Measurements from ENCODE around the gene IQSEC2.

IQSEC2 gene

DNA sequence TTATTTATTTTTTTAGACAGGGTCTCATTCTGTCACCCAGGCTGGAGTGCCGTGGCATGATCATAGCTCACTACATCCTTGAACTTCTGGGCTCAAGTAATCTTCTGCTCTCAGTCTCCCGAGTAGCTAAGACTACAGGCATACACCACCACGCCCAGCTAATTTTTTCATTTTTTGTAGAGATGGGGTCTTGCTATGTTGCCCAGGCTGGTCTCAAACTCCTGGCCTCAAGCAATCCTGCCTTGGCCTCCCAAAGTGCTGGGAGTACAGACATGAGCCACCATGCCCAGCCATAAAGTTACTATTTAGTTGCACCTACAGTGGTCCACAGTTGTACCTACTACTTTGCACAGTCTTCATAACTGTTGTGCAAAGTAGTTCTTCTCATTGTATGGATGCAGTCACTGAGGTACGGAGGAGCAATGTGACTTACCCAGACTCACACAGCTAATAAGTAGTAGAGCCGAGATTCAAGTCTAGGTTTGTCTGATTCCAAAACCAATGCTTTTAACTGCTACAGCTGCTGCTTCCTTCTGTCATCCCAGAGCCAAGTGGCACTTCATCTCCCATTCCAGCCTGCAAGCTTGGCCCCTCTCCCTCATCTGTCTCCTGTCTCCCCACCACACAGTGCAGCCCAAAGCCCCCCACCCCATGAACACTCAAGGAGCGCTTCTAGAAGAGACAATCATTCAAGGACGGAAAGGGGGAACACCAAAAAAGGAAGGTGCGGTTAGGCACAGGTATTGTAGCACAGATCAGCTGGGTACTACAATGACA, 24.0 kb upstream of the IQSEC2 start:
- DNase-seq, result no peak

DNA sequence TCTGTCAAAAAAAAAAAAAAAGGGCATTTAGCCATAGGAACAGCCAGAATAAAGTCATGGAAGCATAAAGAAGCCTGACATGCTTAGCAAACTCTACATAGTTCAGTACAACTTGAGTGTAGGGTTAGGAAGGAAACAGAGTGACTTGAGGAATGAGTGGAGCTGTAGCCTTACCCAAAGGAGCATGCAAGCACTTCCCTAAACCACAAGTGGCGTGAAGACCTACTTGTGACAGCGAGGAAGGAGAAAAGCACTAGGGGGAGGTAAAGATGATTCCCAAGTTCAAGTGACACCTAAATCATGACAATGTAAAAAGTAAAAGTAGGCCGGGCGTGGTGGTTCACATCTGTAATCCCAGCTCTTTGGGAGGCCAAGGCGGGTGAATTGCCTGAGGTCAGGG, 21.8 kb upstream of the IQSEC2 start:
- no peak for DNase-seq

DNA sequence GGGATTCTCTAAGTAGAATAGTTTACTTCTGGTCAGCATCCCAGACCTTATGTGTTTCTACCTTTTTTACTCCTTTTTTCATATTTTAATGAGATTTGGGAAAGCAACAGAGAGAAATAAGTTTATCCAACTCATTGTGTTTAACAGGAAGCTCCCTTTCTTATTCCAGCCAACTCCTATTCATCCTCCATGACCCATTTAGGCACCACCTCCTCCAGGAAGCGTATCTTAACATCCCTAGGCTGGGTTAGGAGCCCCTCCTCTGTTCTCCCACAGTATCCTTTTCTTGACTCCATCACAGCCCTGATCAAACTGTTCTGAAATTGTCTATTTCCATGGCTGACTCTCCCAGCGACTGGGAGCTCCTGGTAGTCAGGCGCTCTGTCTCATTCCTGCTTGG, 18.8 kb upstream of the IQSEC2 start:
- no peak for DNase-seq

DNA sequence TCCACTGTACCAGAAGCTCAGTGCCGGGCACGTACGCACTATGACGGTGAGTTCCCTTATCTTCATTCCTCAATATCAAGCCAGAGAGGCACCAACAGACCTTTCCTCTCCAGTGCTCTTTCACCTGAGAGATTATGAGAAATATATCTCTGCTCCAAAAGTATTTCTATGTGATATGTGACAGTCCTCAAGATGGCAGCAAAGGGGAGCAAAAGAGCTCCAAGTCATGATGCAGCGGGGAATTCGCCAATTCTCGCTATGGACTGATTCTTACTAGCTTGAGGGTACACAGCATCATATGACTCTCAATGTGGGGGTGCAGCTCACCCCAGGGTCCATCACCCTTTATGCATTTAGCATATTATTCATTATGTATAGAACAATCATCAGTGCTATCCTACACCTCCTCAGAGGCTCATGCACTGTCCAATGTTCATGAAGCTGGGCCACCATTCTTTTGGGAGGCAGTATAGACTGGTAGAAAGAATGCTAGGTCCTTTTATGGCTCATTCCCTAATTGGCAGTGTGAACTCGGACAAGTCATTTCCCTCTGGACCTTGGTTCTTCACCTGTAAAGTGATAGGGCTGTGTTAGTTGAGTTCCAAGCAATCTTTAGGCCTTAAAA, 12.8 kb upstream of the IQSEC2 start:
- DNase-seq, result no peak

DNA sequence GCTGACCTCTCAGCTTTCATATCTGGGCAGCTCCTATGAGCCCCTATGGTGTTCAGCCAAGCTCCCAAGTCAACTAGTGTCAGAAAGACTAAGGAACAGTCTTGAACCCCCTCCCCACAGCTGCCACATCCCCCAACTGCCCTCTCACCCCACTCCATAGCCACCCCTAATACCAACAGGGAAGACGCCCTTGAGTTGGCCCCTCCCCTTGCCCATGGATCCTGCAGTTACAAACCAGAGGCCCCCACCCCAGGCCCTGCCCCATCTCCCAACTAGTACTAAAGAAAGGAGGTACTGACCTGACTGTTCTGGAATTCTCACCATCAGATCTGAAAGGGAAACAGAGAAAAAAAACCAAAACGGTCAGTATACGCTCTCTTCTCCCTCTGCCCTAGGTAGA, 10.2 kb upstream of the IQSEC2 start:
- no peak for DNase-seq

DNA sequence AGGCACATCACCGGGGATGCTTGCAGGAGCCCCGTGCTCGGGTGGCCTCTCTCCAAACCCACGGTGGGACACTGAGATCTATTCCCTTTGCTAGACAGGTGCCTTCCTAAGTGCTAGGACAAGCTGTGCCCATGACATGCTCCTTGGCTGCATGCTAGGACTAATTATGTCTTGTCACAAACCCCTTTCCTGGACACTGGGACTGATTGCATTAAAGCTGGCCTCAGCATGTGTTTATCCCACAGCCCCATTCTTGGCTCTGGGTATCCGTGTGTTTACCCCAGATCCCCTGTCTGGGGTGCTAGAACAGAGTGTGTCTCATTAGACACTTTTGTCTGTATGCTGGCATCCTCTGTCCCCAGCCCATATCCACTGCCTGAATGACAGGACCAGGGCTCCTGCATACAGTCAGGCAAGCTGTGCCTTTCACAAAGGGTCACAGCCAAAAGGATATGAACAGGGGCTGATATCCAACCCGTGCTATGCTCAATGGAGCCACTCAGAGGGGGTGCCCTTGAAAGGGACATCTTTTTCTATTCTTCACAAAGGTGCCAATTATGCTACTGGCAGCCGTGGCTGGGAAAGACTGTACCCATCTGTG, 9.2 kb upstream of the IQSEC2 start:
- DNase-seq, result no peak

DNA sequence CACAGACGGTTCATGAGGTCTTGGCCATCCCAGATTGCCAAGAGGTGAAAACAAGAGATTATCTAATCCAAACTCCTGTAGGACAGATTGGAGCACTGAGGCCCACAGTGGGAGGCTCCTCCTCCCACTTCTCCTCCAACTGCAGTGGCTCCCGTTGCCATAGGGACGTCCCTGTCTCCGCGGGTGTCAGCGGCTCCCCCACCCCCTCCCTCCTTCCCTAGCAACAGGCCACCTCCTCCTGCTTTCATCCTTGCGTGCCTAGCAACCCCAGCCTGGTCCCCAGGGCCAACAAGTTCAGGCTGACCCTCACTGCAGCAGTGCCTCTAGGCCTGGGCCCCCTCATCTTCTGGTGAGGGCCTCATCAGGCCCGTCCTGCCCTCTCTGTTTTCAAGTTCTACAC, 6.8 kb upstream of the IQSEC2 start:
- no peak for DNase-seq

DNA sequence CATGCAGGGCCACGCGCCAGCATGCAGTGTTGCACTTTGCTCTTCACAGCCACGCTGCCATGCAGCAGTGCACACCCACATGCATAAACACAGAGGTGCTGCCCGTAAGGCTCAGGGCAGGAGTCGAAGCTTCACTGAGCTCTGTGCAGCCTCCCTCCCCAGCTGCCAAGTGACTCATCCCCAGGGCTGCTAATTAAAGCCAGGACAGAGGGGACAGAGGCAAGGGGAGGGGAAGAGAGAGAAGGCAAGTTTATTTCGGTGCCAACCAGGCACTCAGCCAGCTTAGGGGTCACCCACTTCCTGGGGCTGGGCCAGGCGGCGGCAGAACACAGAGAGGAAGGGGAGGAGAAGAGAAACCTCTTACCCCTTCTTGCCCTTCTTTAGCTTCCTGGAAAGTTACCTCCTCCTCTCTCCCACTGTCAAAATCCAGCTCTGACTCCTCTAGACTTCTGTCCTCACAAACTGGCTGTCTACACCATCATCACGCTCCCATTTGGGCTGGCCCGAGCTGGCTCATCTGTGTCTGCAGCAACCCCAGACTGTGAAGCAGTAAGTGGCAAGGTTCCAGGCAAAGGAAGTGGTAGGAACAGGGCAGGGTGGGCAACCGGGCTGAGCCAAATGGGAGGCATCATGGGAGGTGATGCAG, 6.2 kb upstream of the IQSEC2 start:
- peak; percentile 48 for DNase-seq

DNA sequence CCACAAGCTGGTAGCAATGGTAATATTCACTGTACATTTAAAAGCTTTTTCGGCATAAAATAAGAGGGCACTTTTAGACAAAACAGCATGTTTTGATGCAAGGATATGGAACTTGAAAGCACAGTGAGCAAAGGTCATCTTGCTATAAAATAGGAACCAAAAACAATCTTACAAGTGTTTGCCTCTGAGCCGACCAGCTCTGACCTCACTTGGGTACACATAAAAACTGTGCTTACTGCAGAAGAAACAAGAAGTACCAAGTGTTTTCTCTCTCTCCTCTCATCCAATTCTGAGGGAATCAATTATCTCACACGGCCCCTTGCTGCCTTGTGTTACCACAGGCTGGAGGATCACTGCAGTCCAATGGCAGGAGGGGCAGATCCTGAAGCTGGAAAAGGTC, 4.8 kb upstream of the IQSEC2 start:
- DNase-seq, result no peak

DNA sequence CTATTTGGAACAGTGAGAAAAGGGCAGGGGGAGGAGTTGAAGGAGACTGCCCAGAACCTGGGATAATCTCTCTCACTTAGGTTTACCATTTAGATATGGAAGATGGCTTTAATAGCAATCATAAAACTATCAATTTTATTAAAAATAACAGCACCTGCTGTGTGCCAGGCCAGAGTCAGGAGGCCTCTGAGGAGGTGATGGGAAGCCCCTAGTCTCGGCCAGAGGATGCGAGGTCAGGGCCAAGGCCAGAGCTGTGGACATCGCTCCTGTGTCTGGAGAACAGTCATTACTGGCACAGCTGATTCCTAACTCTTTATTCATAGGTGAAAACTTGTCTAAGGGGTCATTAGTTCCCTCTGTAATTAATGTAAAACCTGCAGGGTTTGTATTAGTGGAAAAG, 4.2 kb upstream of the IQSEC2 start:
- no peak for DNase-seq

DNA sequence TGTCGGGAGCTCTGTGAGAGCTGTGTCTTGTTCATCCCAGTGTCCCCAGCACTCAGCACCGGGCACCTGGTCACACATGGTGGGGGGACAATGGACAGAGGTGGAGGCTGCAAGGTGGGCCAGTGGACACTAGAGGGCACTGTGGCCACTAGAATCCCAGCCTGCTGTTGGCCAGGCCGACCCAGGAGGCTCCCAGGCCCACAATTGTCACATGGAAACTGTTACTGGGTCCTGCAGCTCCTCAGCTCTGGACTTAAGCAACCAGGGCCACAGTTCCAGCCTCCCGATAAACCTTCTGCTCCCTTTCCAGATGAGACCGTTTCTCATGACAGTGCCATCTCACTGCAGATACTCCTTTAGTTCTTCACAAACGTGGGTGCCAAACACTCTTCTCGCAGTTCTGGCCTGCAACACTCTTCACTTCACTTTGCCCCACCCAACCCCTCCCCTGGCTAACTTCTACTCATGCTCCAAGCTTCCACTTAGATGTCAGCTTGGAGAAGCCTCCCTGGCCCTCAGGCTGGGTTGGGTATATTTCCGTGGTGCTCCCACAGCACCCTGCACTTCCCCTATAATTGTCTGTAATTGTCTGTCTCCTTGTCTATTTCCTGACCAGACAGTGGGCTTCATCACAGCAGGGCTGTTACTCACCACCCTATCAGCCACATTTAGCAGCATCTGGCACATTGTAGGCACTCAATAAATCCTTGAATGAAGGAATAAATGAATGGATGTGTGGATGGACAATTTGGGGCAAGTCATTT, 3.5 kb upstream of the IQSEC2 start:
- DNase-seq, result no peak

DNA sequence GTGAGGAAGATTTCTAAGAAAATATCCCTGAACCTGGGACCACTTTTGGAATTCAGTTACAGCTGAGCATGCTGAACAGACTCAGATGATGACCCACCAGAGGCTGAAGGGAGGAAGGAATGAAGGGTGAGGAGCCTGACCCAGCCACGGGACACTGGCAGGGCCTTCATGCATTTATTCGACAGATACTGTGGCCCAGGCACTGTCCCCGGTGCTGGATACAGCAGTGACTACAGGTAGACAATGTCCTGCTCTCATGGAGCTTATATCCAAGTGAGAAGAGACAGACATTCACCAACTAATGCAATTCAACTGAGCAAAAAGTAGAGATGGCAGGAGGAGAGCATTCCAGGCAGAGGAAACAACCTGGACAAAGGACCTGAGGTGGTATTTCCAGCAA, 2.2 kb upstream of the IQSEC2 start:
- DNase-seq, result no peak

DNA sequence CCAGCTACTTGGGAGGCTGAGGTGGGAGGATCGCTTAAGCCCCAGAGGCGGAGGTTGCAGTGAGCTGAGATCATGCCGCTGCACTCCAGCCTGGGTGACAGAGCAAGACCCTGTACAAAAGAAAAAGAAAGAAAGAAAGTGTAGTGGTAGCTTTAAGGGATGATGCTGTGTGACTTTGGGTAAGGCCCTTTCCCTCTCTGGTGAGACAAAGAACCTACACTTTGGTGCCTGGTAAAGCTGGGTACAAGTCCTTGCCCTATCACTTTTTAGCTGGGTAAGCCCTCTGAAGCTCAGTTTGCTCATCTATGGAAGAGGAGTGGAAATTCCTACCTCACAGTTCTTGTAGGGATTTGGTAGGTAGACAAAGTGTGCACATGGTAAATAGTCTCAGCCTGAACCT, 1.7 kb upstream of the IQSEC2 start:
- no peak for DNase-seq

DNA sequence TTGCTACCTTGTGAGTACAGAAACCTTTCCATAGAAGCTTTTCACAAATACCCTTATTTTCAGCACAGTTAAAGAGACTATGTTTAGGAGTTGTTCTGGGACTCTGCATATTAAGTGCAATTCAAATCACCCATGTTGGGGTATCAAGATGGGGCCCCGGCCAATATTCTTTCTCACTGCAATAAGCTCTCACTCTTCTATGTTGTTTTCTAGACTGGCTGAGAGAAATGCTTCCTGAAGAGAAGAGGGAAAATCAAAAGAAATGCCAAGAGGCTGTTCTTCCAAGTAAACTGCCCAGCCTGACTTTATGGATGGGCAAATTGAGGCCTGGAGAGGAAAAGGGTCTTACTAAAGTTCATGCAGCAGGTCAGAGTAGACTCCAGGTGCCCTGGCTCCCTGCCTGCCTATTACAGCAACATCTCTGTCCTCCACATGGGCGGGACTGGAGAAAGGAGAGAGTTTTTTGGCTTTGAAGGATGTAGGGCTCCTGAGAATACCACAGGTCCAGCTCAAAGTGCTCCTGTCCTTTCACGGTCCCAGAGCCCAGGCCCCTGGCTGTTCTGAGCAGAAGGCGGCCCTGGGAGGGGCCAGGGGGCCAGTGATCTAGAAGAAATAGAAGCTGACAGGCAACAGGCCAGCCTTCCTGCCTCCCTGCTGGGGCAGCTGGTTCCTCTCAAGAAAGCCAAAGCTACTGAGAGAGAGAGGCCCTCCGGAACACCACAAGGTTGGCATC, 745 bp upstream of the IQSEC2 start:
- no peak for DNase-seq

DNA sequence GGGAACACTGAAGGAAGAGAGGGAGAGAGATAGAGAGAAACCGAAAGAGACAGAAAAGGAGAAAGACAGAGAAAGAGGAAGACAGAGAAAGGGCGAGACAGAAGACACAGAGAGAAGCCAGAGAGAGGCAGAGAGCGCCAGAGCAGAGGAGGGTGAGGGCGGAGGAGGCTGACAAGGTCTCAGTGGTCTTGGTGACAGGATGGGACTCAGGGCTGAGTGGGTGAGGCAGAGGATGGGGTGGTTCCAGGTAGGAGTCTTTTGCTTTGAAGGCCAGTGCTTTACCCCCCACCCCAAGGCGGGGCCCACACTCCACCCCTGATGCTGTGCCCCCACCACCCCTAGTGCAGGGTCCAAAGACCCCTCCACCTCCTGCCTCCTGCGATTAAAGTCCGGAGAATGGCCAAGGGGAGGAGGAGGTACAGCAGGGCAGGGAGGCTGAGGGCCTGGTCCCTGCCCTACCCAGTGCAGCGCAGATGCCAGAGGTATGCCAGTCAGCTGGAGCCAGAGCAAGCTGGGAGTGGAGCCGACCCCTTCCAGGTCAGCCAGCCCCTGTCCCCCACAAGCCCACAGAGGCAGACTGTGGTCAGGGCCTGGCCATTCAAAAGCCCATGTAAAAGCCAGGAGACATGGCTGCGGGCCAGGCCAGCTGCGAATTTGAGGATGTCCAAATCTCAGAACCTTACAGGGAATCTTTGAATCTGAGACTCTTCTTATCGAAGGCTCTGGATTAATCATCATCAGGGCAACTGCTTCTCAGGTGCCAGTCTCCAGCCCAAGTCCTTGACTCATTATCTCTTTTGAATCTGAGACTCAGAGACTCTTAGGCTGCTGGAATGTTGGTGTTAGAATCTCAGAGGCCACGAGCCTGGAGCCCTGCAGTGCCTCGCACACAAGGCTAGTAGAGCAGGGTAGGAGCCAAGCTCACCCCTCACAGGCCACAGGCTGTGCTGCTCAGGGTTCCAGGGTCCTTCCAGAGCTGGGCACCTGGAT, 758 bp downstream of the IQSEC2 start:
- DNase-seq, result no peak

DNA sequence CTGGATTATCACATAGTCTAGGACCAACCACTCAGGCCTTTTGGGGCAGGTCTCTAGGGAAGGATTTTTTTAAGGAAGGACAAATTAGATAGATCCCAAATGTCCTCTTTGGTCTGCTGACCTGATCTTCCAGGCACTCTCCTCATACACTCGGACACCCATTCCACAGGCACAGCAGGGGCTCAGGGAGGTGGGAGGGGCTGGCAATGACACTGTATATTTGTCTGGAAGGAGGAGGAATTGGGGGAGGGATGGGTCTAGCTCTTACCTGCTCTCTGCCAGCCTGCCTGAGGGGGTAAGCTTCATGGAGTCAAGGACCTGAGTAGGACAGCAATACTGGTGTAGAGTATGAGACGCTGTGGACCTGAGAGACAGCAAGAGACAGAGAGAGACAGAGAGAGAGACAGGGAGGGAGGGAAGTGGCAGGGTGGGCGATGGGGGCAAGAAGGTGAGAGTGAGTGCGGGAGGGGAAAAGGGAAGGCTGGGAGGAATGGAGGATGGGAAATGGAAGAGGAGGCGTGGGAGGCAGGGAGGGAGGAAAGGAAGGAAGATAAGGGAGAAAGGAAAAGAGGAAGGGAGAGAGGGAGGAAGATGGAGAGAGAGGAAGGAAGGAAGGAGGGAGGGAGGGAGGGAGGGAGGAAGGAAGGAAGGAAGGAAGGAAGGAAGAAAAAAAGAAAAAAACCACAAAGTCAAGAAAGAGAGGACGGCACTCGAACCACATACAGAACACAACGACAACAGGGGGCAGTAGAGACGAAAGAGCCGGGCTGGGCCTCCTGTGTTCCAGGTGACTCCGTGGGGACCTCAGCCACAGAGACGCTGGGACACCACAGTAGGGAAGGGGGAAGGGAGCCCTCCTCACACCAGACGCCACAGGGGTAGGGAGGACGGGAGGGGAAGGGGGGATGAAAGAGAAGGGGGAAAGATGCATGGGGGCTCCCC, 1.8 kb downstream of the IQSEC2 start:
- DNase-seq, result no peak

DNA sequence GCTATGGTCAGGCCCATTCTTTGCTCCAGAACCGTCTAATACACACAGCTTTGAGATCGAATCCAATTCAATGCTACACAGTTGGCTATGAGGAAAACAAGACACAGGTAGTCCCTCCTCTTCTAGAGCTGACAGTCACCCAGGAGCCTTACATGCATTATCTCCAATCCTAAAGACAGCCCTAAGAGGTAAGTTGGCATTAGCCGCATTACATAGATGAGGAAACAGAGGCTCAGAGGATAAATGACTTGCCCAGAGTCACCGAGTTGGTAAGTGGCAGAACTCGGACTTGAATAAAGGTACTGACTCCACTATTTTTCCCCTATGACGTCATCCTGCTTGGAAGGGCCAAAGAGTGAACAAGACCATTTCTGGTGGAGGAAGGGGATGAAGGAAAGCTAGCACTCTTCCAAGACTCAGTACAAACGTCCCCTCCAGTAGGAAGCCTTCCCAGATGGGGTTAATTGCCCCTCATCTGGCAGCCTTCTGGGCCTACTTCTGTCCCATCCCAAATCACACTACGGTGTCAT, 8.5 kb downstream of the IQSEC2 start:
- DNase-seq, result no peak

DNA sequence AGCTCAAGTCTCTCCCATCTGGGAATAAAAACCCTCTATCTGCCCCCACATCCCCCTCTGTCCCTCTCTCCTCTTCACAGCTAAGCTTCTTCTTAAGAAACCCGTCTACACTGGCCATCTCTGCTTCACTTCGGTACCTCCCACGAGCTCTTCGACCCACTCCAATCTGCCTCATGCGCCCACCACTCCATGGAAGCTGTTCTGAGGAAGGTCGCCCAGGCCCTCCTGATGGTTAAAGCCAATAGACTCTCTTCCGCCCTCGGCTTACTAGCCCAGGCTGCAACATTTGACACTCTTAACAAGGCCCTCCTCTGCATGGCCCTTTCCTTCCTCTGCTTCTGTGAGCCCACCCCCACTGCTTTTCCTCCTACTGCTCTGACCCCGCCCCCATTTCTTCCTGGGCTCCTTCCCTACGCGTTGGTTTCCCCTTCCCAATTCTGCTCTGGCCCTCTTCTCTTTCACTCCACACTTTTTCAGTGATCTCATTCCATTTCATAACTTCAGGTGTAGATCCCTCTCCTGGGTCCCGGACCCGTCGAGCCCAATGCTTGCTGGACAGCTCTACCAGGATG, 11.8 kb downstream of the IQSEC2 start:
- DNase-seq, result no peak

DNA sequence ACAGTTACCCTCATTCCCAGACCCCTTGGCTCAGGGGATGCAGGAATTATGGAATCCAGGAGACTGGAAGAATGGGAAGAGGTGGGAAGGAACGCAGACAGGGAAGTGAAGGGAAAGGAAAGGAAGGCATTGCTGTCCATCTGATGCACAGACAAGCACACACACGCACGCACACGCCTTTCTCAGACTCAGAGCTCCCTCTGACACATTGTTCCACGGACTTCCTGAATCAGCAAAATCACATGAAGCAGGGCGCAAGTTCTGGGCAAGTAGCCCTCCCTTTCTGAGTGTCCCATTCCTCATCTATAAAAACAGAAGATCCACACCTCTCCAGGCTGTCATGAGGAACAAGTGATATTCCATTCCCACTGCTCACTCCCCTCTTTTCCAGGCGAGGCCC, 13.2 kb downstream of the IQSEC2 start:
- no peak for DNase-seq

Measured in SIG-M5 (cell line).